HG03060 (cell line): ENCODE measurements around the gene RFX3.

Source experiments
- ATAC-seq: cut with Tn5 transposase; IDR thresholded peaks from one replicate; pipeline ENCODE4 v1.9.1; 2021; ENCODE audit warnings: low read depth, moderate number of reproducible peaks; ENCODE audit not compliant: unreplicated experiment

The RFX3 gene

GRCh38 chr9:3441197-3441816 lies 84.5 kb downstream of the RFX3 start:
- ATAC-seq: peak; percentile 79

DNA sequence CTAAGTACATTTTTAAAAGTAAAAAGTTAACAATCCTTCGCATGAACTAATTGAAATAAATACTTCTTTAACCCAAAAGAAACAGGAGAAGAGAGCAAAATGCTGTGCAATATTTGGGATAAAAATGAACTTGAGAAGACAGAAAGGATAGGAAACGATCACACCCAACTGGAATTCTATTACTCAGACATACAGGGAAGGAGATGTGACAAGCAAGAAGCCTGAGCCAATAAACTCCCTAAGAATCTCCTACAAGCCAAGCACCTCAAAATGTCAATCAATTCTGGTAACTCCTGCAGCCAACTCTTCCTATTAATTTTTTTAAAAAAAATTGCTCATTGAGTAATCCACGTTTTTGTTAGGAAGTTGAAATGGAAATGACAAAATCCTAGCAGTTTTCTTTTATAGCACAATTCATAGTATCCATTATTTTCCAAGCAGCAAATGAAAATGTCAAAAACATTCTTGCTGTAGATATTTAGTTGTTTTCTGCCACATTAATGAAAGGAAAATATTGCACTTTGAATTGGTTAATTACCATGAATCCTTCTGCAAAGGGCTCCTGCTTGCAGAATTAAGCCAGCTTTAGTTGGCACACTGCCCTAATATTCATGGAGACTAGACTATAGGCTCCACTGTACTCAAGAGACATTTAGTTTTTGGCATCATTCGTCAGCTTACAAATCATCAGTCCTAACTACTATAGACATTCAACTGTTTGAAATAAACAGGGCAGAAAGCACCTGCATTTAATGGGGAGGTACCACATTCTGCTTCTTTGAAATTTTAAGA lies 89.0 kb downstream of the RFX3 start:
- ATAC-seq: no peak

GRCh38 chr9:3435732-3436131 lies 90.1 kb downstream of the RFX3 start:
- ATAC-seq: no peak

DNA sequence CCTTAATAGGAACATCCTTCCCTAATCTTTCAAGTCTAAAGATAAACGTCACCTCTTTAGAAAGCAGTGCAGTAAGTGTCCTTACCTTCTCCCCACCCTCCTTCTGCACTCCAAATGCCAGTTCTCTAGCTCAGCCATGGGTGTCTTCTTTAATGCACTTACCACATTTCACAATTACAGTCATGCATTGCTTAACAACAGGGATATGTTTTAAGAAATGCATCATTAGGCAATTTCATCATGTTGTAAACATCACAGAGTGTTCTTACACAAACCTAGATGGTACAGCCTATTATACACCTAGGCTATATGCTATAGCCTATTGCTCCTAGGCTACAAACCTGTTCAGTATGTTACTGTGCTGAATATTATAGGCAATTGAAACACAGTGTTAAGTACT lies 91.2 kb downstream of the RFX3 start:
- no peak for ATAC-seq

DNA sequence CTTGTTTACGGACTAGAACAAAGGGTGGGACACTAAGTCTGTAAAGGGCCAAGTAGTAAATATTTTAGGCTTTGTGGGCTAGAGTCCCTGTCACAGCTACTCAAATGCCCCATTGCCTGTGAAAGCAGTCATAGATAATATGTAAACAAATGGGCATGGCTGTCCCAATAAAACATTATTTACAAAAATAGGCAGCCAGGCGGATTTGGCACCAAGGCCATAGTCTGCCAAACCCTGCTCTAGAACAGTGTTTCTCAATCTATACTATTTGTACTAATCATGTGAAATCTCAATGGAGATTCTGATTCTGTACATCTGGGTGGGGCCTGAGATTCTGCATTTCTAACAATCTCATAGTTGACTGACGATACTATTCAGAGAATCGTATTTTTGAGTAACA lies 92.0 kb downstream of the RFX3 start:
- no peak for ATAC-seq

DNA sequence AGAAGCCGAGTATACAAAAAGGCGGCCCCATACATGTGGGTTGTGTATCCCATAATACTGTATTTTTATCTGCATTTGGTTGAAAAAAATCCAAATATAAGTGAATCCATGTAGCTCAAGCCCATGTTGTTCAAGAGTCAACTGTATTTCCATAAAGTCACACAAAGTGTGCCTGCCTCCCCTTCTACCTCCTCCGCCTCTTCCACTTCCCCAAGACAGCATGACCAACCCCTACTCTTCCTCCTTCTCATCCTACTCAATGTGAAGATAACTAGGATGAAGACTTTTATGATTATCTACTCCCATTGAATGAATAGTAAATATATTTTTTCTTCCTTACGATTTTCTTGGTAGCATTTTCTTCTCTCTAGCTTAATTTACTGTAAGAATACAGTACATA lies 92.7 kb downstream of the RFX3 start:
- ATAC-seq: no peak

GRCh38 chr9:3431890-3432289 lies 93.9 kb downstream of the RFX3 start:
- ATAC-seq: no peak

- ATAC-seq: no peak
Observed at GRCh38 chr9:3419893-3420292, 105.9 kb downstream of the RFX3 start.

GRCh38 chr9:3415906-3416305 lies 109.9 kb downstream of the RFX3 start:
- ATAC-seq: no peak

- ATAC-seq: no peak
Observed at GRCh38 chr9:3413984-3414383, 111.8 kb downstream of the RFX3 start.

- no peak for ATAC-seq
Observed at GRCh38 chr9:3410461-3410860, 115.3 kb downstream of the RFX3 start.

DNA sequence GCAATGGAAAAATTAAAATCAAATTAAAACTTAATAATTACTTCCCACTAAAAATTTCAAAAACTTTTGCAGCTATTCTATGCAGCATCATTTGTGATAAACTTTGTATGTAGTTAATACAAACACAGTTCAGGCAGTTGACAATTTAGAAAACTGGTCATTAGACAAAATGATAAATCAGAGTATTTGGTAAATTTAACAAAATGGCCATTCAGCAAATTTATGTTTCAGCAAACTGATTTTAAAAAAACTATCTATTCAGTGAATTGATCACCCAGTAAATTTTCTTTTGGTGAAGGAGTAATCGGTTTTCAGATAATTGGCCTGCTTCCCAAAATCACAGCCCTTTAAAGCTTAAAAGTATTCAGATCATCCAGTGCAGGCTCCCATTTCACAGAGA lies 116.3 kb downstream of the RFX3 start:
- no peak for ATAC-seq

GRCh38 chr9:3403315-3403714 lies 122.5 kb downstream of the RFX3 start:
- ATAC-seq: no peak

DNA sequence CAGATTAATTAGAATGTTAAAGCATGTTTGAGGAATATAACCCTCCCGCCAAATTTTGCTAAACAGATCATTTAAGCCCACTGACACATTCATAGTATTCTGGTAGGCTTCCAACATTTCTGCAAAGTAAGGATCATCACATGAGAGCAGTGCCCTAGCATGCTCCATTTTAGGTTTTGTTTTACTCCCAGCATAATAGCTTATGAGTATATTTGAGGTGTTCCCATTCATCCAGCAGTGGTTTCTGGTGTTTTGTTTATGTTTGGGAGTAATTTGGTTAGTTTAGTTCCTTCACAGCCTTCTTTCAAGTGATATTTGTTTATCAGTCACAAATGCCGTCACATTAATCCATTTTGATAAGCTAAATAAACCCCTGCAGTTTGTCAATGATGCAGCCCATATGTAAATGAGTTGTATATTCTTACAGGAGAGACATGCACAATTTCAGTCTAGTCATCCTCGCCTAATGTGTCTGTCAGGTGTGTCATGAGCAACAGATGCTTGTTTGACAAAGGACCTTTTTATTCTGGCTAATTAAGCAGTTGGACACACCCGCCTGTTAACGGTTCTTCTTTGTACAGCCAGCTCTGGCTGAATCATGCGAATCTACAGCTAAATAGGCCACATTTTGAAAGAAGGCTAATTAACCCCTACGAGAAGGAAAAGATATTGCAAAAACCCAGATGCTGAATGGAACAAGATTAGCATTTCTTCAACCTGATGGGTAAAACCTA lies 124.4 kb downstream of the RFX3 start:
- ATAC-seq: no peak

DNA sequence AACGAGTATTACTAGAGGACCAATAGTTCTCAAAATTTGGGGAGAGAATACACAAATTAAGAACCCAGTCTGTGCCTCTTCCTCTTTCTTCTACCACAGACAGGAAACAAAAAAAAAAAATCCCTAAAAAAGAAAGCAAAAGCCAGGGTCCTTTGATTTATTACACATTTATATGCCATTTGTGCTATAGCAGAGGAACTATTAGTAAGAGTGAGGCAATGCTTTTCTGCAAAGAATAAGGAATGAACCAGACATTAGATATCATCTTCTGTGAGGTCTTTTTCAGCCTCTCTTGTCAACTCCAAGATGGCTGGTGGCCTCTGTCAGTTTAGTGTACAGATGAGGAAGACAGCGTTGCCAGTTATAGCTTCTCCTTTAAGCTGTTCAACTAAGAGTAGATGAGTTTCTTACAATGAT lies 127.6 kb downstream of the RFX3 start:
- ATAC-seq: no peak

- no peak for ATAC-seq
Observed at GRCh38 chr9:3397766-3398165, 128.0 kb downstream of the RFX3 start.

DNA sequence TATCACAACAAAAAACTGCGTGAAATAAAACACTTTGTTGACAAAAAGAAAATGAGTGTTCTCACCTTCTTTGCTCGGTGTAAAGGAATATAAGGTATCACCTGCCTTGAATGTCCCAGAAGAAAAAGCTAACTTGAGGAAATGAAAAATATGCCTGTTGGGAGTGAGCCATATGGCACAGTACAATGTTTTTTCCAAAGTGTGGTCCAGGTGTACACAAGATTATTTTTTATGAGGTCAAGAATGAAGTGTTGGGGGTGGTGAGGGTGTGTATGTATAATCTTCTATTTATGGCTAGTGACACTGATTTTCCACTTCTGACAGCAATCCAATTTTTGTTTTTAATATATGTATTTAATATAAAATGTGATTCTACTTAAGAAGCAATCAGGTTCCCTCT lies 134.4 kb downstream of the RFX3 start:
- no peak for ATAC-seq

GRCh38 chr9:3386753-3387152 lies 139.0 kb downstream of the RFX3 start:
- ATAC-seq: no peak

- ATAC-seq: peak; percentile 89
Observed at GRCh38 chr9:3385871-3386270, 139.9 kb downstream of the RFX3 start.

DNA sequence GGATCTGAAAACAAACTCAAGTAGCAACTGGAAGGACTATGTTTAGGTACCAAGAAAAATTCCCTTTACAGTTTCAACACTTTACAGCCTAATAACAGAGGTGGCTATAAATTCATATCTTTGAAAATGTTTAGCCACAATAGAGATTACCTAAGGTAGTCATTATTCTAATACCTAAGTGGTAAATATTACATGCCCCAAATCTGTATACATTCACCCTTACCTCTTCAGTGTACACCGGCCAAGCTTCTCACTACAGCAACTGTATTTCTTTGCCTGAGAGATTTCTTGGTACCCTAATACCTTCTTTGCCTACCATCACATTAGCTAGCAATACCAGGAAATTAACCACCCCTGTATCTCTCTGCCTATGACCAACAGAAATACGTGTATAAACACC lies 154.0 kb downstream of the RFX3 start:
- no peak for ATAC-seq

DNA sequence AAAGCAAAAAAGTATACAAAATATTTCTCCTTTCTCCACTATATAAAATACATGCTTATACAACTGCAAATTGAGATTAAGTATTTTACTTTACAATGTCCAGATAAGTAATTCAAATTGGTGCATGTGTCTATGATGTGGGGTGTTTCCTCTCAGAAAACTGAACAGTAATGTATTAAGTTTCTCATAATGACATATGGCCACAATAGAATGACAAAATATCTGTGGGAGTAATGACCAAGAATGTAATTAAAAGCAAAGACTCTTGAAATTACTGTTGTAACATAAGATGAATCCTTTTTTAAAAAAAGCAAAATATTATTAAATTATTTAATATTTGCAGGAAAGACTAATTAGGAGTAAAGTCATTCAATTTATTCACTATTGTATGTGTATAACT lies 155.1 kb downstream of the RFX3 start:
- ATAC-seq: no peak

GRCh38 chr9:3367185-3367584 lies 158.6 kb downstream of the RFX3 start:
- no peak for ATAC-seq
